ENCODE results near the gene CCDC148.

GRCh38 chr2:158217593-158217992 lies 239.0 kb downstream of the CCDC148 start:
- TF ChIP-seq CTCF (IDR thresholded peaks at IDR 0.05; ENCODE audit: low read depth, low read length), result no peak
- TF ChIP-seq EZH2phosphoT487 (IDR thresholded peaks at IDR 0.05; ENCODE audit: low read depth), result no peak
